Activated CD4-positive, alpha-beta T cell treated with anti-CD3 and anti-CD28 coated beads, Interleukin-2, amount 10 ng/mL, durations not matched to agents 7 days and 5 days (primary cell): ENCODE results near the gene PROB1. TPM values are rescaled to one million over a fixed set of nuclear protein-coding genes. Genes with fewer than 3 reads are reported as not detected.
"Not testable (repeated sequence)": the region's sequence is repeated elsewhere in the genome, so short reads cannot be mapped to it uniquely, and the experiment has no call there.

Source experiments
- CTCF ChIA-PET: fragments of 350-600 bp; sonication (Branson Sonifier 250); formaldehyde crosslinking; loops from one replicate; lab custom pipeline; 2021; ENCODE audit warnings: antibody characterized with exemption; lab: Charles Lee
- POLR2A ChIA-PET: fragments of 350-600 bp; sonication (Branson Sonifier 250); formaldehyde crosslinking; loops from one replicate; lab custom pipeline; 2021; ENCODE audit warnings: antibody characterized with exemption; lab: Charles Lee
- DNase-seq: peaks from one replicate; pipeline ENCODE4 v3.0.0-alpha.2; 2020
- H3K27ac Mint-ChIP-seq: one replicate; pipeline ENCODE4 v1.8.0; 2021; ENCODE audit warnings: mild to moderate bottlenecking, moderate library complexity, mixed read lengths
- H3K27me3 Mint-ChIP-seq: one replicate; pipeline ENCODE4 v1.8.0; 2021; ENCODE audit warnings: mixed read lengths
- H3K36me3 Mint-ChIP-seq: one replicate; pipeline ENCODE4 v1.8.0; 2021; ENCODE audit warnings: low read depth, mixed read lengths
- H3K4me1 Mint-ChIP-seq: one replicate; pipeline ENCODE4 v1.8.0; 2021; ENCODE audit warnings: mixed read lengths
- H3K4me3 Mint-ChIP-seq: one replicate; pipeline ENCODE4 v1.8.0; 2021; ENCODE audit warnings: mild to moderate bottlenecking, moderate library complexity, mixed read lengths
- H3K9me3 Mint-ChIP-seq: one replicate; pipeline ENCODE4 v1.8.0; 2021; ENCODE audit warnings: mixed read lengths
- total RNA-seq, 2 experiments: library from RNA; stranded (reverse); gene quantifications; one replicate each; pipeline ENCODE4 v1.2.3, GENCODE V29; 2021

PROB1 gene
- total RNA-seq, 2 experiments from 2014 or later = 3.3 to 3.4 TPM

GRCh38 chr5:139363937-139364336 lies 31.0 kb downstream of the PROB1 start:
- Mint-ChIP-seq H3K4me3 (no peak overlapping the region), H3K27ac (no peak overlapping the region), H3K9me3 (no peaks in the 10 kb centered on the region), H3K27me3 (no peaks in the 10 kb centered on the region), H3K4me1 (peaks cover 2% of the 10 kb centered on the region), H3K36me3 (peaks cover 31% of the 10 kb centered on the region)
- DNase-seq = no peak
- CTCF ChIA-PET = no interaction called here
- POLR2A ChIA-PET = no interaction called here

- no peaks in the 10 kb centered on the region for H3K9me3 Mint-ChIP-seq
Measured at GRCh38 chr5:139361835-139362429, 33.0 kb downstream of the PROB1 start.

GRCh38 chr5:139360384-139360783 lies 34.5 kb downstream of the PROB1 start:
- H3K9me3 Mint-ChIP-seq = no peaks in the 10 kb centered on the region
- no peak for DNase-seq
- CTCF ChIA-PET = interaction anchor here (0.9 to 1.6 kb wide), 3 partner anchors 16 to 35 kb away, joined by 3 to 5 read pairs (median 4); partner anchors contain the start of gene PAIP2

More at GRCh38 chr5:139361835-139362429, 33.0 kb downstream of the PROB1 start:
- Mint-ChIP-seq H3K27me3 (no peaks in the 10 kb centered on the region), H3K4me3 (no peak overlapping the region), H3K27ac (no peak overlapping the region), H3K36me3 (peaks cover 33% of the 10 kb centered on the region), H3K4me1 (peaks cover 8% of the 10 kb centered on the region)
- POLR2A ChIA-PET = no interaction called here
- CTCF ChIA-PET = interaction anchor here (0.6 to 1.5 kb wide), 7 partner anchors 10 to 1030 kb away, joined by 3 to 6 read pairs (median 3); no protein-coding TSS in a partner anchor
- DNase-seq = no peak

GRCh38 chr5:139358064-139358463 lies 36.8 kb downstream of the PROB1 start:
- POLR2A ChIA-PET = no interaction called here
- no peaks in the 10 kb centered on the region for H3K27me3 Mint-ChIP-seq
- no peak overlapping the region for H3K27ac Mint-ChIP-seq
- DNase-seq = no peak
- peaks cover 20% of the 10 kb centered on the region for H3K36me3 Mint-ChIP-seq
- peaks cover 13% of the 10 kb centered on the region for H3K4me1 Mint-ChIP-seq
- no peak overlapping the region for H3K4me3 Mint-ChIP-seq
- CTCF ChIA-PET = interaction anchor here (2.7 kb wide), 1 partner anchor 16 kb away, joined by 13 read pairs; the partner anchor contains the start of gene PAIP2
- H3K9me3 Mint-ChIP-seq = peaks cover 5% of the 10 kb centered on the region

More at GRCh38 chr5:139360384-139360783, 34.5 kb downstream of the PROB1 start:
- POLR2A ChIA-PET = no interaction called here
- H3K27me3 Mint-ChIP-seq = no peaks in the 10 kb centered on the region
- peaks cover 9% of the 10 kb centered on the region for H3K4me1 Mint-ChIP-seq
- peaks cover 25% of the 10 kb centered on the region for H3K36me3 Mint-ChIP-seq
- H3K4me3 Mint-ChIP-seq = no peak overlapping the region
- no peak overlapping the region for H3K27ac Mint-ChIP-seq

DNA sequence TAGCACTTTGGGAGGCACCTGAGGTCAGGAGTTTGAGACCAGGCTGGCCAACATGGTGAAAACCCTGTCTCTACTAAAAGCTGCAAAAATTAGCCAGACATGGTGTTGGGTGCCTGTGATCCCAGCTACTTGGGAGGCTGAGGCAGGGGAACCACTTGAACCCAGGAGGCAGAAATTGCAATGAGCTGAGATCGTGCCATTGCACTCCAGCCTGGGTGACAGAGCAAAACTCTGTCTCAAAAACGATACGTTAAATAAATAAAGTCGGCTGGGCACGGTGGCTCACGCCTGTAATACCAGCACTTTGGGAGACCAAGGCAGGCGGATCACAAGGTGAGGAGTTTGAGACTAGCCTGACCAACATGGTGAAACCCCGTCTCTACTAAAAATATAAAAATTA lies 39.0 kb downstream of the PROB1 start:
- Mint-ChIP-seq H3K36me3 (peaks cover 19% of the 10 kb centered on the region), H3K4me1 (peaks cover 13% of the 10 kb centered on the region)
- H3K27ac Mint-ChIP-seq, H3K4me3 Mint-ChIP-seq, DNase-seq, H3K9me3 Mint-ChIP-seq, H3K27me3 Mint-ChIP-seq: not testable (repeated sequence)
- CTCF ChIA-PET = interaction anchor here (0.7 to 3.3 kb wide), 4 partner anchors 11 to 15 kb away, joined by 3 to 19 read pairs (median 6); partner anchors contain the start of gene PAIP2
- POLR2A ChIA-PET = interaction anchor here (0.6 kb wide), 1 partner anchor 12 kb away, joined by 4 read pairs; no protein-coding TSS in a partner anchor

GRCh38 chr5:139354186-139354585 lies 40.7 kb downstream of the PROB1 start:
- Mint-ChIP-seq H3K36me3 (peaks cover 19% of the 10 kb centered on the region), H3K27me3 (no peaks in the 10 kb centered on the region), H3K4me1 (peaks cover 13% of the 10 kb centered on the region), H3K27ac (no peak overlapping the region), H3K9me3 (peaks cover 5% of the 10 kb centered on the region), H3K4me3 (no peak overlapping the region)
- POLR2A ChIA-PET = no interaction called here
- CTCF ChIA-PET = interaction anchor here (0.5 to 3.3 kb wide), 3 partner anchors 13 to 22 kb away, joined by 3 to 19 read pairs (median 6); partner anchors contain the start of gene PAIP2
- no peak for DNase-seq

DNA sequence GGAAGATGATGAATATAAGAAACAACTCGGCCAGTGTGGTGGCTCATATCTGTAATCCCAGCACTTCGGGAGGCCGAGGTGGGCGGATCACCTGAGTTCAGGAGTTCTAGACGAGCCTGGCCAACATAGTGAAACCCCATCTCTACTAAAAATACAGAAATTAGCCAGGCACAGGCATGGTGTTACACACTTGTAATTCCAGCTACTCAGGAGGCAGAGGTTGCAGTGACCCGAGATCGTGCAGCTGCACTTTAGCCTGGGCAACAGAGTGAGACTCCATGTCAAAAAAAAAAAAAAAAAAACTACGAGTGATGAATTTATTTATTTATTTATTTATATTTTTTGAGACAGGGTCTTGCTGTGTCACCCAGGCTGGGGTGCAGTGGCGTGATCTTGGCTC lies 47.0 kb downstream of the PROB1 start:
- H3K9me3 Mint-ChIP-seq, H3K27ac Mint-ChIP-seq, DNase-seq, POLR2A ChIA-PET, H3K27me3 Mint-ChIP-seq, H3K4me3 Mint-ChIP-seq: not testable (repeated sequence)
- Mint-ChIP-seq H3K4me1 (peaks cover 29% of the 10 kb centered on the region), H3K36me3 (peaks cover 26% of the 10 kb centered on the region)
- CTCF ChIA-PET = interaction anchor here (0.6 to 0.9 kb wide), 6 partner anchors 8 to 1275 kb away, joined by 3 to 5 read pairs (median 4); no protein-coding TSS in a partner anchor

DNA sequence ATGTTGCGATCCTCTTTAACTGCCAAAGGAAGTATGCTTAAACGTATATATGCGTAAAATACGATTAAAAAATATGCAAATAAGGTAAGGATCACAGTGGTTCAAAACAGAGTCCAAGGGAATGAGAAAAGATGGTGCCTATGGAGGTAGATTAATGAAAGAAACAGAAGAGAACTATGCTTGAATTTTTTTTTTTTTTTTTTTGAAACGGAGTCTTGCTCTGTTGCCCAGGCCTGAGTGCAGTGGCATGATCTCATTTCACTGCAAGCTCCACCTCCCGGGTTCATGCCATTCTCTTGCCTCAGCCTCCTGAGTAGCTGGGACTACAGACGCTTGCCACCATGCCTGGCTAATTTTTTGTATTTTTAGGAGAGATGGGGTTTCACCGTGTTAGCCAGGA lies 49.5 kb downstream of the PROB1 start:
- not testable (repeated sequence) for H3K27ac Mint-ChIP-seq, H3K9me3 Mint-ChIP-seq, H3K4me3 Mint-ChIP-seq, DNase-seq, H3K27me3 Mint-ChIP-seq
- CTCF ChIA-PET = interaction anchor here (2.1 kb wide), 1 partner anchor 10 kb away, joined by 8 read pairs; no protein-coding TSS in a partner anchor
- POLR2A ChIA-PET = interaction anchor here (0.6 kb wide), 1 partner anchor 67 kb away, joined by 8 read pairs; no protein-coding TSS in a partner anchor
- peaks cover 39% of the 10 kb centered on the region for H3K4me1 Mint-ChIP-seq
- peaks cover 26% of the 10 kb centered on the region for H3K36me3 Mint-ChIP-seq

- H3K27me3 Mint-ChIP-seq = no peaks in the 10 kb centered on the region
- DNase-seq = no peak
- H3K27ac Mint-ChIP-seq = peak overlapping the region; percentile 48
- POLR2A ChIA-PET = interaction anchor here (0.7 to 0.8 kb wide), 2 partner anchors 9 to 11 kb away, joined by 3 to 4 read pairs; no protein-coding TSS in a partner anchor
- H3K9me3 Mint-ChIP-seq = no peaks in the 10 kb centered on the region
- H3K36me3 Mint-ChIP-seq = peaks cover 26% of the 10 kb centered on the region
- no peak overlapping the region for H3K4me3 Mint-ChIP-seq
- peaks cover 42% of the 10 kb centered on the region for H3K4me1 Mint-ChIP-seq
- CTCF ChIA-PET = interaction anchor here (0.6 to 2.1 kb wide), 2 partner anchors 12 to 20 kb away, joined by 3 to 8 read pairs; no protein-coding TSS in a partner anchor
Measured at GRCh38 chr5:139344177-139344576, 50.7 kb downstream of the PROB1 start.

GRCh38 chr5:139343476-139343875 lies 51.4 kb downstream of the PROB1 start:
- POLR2A ChIA-PET = interaction anchor here (0.8 kb wide), 1 partner anchor 8 kb away, joined by 3 read pairs; no protein-coding TSS in a partner anchor

GRCh38 chr5:139342423-139342723 lies 52.5 kb downstream of the PROB1 start:
- ChIA-PET POLR2A (interaction anchor here (0.6 to 1.1 kb wide), 5 partner anchors 37 to 139 kb away, joined by 3 to 6 read pairs (median 4); no protein-coding TSS in a partner anchor), CTCF (interaction anchor here (0.6 to 3.3 kb wide), 18 partner anchors 8 to 68 kb away, joined by 3 to 28 read pairs (median 4); no protein-coding TSS in a partner anchor)
- Mint-ChIP-seq H3K9me3 (no peaks in the 10 kb centered on the region), H3K36me3 (peaks cover 21% of the 10 kb centered on the region), H3K4me3 (peak overlapping the region; percentile 93), H3K4me1 (peaks cover 38% of the 10 kb centered on the region), H3K27me3 (no peaks in the 10 kb centered on the region), H3K27ac (peak overlapping the region; percentile 99)
- no peak for DNase-seq

More at GRCh38 chr5:139343476-139343875, 51.4 kb downstream of the PROB1 start:
- Mint-ChIP-seq H3K36me3 (peaks cover 26% of the 10 kb centered on the region), H3K27me3 (no peaks in the 10 kb centered on the region), H3K4me3 (peak overlapping the region; percentile 93), H3K27ac (peak overlapping the region; percentile 99), H3K9me3 (no peaks in the 10 kb centered on the region), H3K4me1 (peaks cover 38% of the 10 kb centered on the region)
- no peak for DNase-seq
- CTCF ChIA-PET = interaction anchor here (0.6 kb wide), 1 partner anchor 20 kb away, joined by 3 read pairs; no protein-coding TSS in a partner anchor

DNA sequence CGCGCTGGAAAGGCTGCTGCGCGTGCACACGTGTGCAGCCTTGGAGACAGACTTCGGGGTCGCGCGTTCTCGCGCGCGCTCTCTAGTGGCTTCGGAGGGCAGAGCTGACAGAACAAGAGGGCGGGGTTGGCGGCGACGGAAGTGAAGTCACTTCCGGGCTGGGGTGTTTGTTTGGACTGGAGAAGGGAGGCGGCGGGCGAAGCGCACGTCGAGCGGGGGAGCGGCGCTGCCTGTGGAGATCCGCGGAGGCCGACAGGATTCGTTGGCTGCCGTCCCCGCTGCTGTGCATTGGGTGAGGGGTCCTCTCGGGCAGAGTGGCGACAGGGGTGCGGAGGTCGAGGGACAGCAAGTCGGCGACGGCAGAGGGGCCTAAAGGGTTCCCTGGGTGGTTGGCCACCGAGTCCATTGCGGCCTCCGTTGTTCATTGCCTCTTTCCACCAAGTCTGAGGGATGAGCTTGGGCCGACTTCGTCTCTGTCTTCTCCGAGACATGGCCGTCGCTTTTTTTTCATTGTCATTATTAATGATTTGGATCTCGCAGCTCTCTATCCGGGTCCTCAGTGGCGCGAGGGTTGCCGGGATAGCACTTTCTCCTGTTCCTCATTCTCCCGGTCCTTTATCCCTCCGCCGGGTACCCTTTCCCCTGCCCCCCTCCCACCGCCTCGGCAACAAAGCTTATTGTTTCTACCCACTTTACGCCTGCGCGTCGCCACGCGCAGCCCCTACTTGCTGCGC lies 53.0 kb downstream of the PROB1 start, which contains the start of gene PAIP2:
Gene PAIP2 (plus strand): TSS at position 166 of the 734 bp plus-strand sequence. CDS start 21,931 bp downstream, outside the sequence.
- H3K36me3 Mint-ChIP-seq = peaks cover 18% of the 10 kb centered on the region
- ChIA-PET CTCF (interaction anchor here (0.6 to 3.3 kb wide), 27 partner anchors 8 to 693 kb away, joined by 3 to 28 read pairs (median 4); partner anchors contain the start of gene MZB1), POLR2A (interaction anchor here (0.6 to 1.1 kb wide), 6 partner anchors 37 to 138 kb away, joined by 3 to 6 read pairs (median 4); partner anchors contain the start of gene MATR3)
- peak; percentile 98 for DNase-seq
- peaks cover 38% of the 10 kb centered on the region for H3K4me1 Mint-ChIP-seq
- H3K27me3 Mint-ChIP-seq = no peaks in the 10 kb centered on the region
- H3K27ac Mint-ChIP-seq = peak within 1 kb of the TSS; percentile 99
- H3K4me3 Mint-ChIP-seq = peak within 1 kb of the TSS; percentile 93
- H3K9me3 Mint-ChIP-seq = no peaks in the 10 kb centered on the region
